Mucosa of rectum (tissue), 2 donors: ENCODE data around the gene TIPARP.

Experiments
- H3K27ac ChIP-seq, 2 donors: one replicate each; pipeline ENCODE4 v1.7.0; 2013; ENCODE audit warnings: inconsistent platforms in 2 of 2, low read depth in 2 of 2, low read length in 2 of 2
- H3K27me3 ChIP-seq, 2 donors: one replicate each; pipeline ENCODE4 v1.7.0; 2013; ENCODE audit warnings: low read length in 2 of 2; ENCODE audit not compliant: control insufficient read depth in 2 of 2, insufficient read depth in 2 of 2
- H3K36me3 ChIP-seq, 2 donors: one replicate each; pipeline ENCODE4 v1.7.0; 2013; ENCODE audit warnings: low read length in 2 of 2; ENCODE audit not compliant: control insufficient read depth in 2 of 2, insufficient read depth in 2 of 2
- H3K4me1 ChIP-seq, 2 donors: one replicate each; pipeline ENCODE4 v1.7.0; 2013; ENCODE audit warnings: low read length in 2 of 2, mild to moderate bottlenecking in 1 of 2; ENCODE audit not compliant: control insufficient read depth in 2 of 2, insufficient read depth in 2 of 2
- H3K4me3 ChIP-seq, 2 donors: one replicate each; pipeline ENCODE4 v1.7.0; 2013; ENCODE audit warnings: low read length in 2 of 2
- H3K9ac ChIP-seq, 2 donors: one replicate each; pipeline ENCODE4 v1.7.0; 2013; ENCODE audit warnings: low read length in 2 of 2, low read depth in 1 of 2, mild to moderate bottlenecking in 1 of 2
- H3K9me3 ChIP-seq, 2 donors: one replicate each; pipeline ENCODE4 v1.7.0; 2013; ENCODE audit warnings: low read length in 2 of 2; ENCODE audit not compliant: control insufficient read depth in 2 of 2
- donor health status: healthy.
- donor health status: Normal muscosa, but diverticular disease.

TIPARP gene

DNA sequence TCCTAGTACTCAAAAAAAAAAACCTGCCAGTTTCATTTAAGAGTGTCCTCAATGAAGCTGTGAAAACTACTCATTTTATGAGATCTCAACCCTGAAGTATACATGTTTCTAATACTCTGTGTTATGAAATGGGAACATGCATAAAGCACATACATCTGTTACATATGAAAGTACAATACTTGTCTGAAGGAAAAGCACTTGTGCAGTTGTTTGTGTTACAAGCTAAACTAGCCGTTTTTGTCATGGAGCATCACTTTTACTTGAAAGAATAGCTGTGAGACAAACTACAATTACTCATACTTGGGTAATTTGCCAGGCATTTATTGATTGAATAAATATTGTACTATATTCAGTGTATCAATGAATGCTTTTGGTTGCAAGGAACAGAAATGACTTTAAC, 72.7 kb downstream of the TIPARP start:
- Histone ChIP-seq H3K27me3 (no peaks in the 10 kb centered on the region), H3K9me3 (peaks cover 0 to 2% of the 10 kb centered on the region in 2 donors), H3K4me1 (peaks cover 0 to 2% of the 10 kb centered on the region in 2 donors), H3K27ac (no peak overlapping the region), H3K9ac (no peak overlapping the region), H3K4me3 (no peak overlapping the region), H3K36me3 (no peaks in the 10 kb centered on the region)

DNA sequence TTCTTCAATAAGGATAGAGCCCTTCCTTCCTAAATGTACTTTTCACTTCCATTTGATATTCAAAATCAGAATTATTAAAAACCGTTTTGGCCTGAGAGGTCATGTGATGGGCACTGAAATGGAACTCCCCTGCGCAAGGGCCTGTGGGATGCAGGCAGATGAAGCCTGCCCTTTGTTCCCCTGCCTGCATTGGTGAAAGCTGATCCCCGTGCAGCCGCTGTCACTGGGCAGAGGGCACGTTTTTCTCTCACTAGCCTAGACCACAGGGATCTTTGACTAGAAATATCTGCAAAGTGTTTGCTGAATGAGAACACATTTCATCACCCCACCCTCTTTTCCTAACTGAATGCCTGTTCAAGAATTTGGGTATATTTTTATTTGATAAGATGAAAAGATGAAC, 74.9 kb downstream of the TIPARP start:
- Histone ChIP-seq H3K4me3 (no peak overlapping the region), H3K9me3 (peaks cover 0 to 2% of the 10 kb centered on the region in 2 donors), H3K9ac (no peak overlapping the region), H3K4me1 (peaks cover 0 to 2% of the 10 kb centered on the region in 2 donors), H3K27ac (no peak overlapping the region), H3K36me3 (no peaks in the 10 kb centered on the region), H3K27me3 (no peaks in the 10 kb centered on the region)

DNA sequence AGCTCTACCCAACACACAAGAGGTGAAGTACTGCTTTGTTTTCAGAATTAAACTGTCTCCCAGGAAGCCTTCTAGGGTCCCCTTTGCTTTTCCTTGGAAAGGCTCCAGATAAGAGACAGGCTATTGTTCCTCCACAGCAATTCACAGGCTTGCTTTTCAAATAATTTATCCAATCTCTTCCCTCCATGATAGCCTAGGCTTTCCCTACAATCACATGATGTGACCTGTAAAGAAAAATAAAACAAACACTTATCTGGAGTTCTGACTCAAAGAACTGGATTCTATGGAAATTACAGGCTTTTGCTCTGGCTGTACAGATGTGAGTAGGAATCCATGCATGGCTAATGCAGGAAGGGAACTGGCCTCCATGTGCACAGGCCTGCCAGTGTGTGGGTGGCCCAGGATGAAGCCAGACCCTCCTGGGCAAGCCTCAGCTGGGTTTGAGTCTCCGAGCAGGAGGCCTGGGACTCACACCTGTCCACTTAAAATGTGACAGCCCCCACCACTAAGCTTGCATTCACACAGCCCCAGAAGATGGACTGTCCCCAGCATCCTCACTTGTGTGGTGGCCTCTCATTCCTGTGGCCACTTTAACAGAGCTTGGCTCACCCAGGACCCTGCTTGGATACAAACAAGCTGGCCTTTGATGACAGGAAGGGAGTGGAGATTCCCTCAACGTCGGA, 75.9 kb downstream of the TIPARP start:
- Histone ChIP-seq H3K27ac (no peak overlapping the region), H3K4me1 (peaks cover 0 to 2% of the 10 kb centered on the region in 2 donors), H3K27me3 (no peaks in the 10 kb centered on the region), H3K36me3 (no peaks in the 10 kb centered on the region), H3K9me3 (peaks cover 0 to 2% of the 10 kb centered on the region in 2 donors), H3K4me3 (no peak overlapping the region), H3K9ac (no peak overlapping the region)

DNA sequence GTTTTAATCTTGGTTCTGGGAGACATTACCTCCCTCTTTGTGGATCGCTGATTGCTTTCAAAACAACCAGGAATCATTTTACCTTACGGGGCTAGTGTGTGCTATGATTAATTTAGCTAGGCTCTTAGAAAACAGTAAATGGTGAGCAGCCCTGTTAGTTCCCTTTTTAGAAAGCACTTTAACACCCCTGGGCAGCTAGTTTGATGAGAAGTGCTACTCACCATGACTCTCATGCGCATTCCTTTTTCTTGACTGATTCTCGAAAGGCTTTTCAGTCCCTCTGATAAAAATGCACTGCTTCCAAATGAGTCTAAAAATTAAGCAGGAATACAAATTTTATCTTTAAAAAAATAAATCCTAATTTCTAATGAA, 76.5 kb downstream of the TIPARP start:
- no peak overlapping the region for H3K27ac ChIP-seq
- no peaks in the 10 kb centered on the region for H3K36me3 ChIP-seq
- H3K9ac ChIP-seq = no peak overlapping the region

DNA sequence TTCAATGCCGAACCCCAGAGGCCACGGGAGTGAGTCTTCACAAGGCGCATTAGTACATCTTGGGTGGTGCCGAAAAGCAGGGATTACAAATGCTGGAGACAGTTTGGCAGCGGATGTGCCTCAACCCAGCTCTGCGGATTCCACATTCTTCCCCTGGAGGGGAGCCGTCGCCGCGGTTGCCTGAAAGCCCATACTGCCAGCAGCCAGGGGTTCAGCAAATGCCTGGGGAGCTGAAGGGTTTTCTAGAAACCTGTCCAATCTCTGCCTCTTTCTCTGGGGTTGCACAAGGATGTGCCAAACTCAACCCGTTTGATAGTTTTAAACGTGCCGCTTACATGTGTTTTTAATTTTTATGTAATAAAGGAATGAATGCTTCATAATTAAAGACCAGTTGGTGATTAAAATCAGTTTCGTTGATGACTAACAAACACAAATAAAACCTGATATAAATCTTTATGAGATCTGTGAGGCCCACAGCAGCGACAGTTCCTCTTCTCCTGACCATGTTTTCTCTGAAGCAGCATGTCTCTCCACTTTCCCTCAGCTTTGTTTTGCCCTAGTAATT, 77.2 kb downstream of the TIPARP start:
- Histone ChIP-seq H3K9ac (no peak overlapping the region), H3K36me3 (no peaks in the 10 kb centered on the region), H3K27me3 (no peaks in the 10 kb centered on the region), H3K4me1 (peaks cover 0 to 2% of the 10 kb centered on the region in 2 donors), H3K4me3 (no peak overlapping the region), H3K9me3 (peaks cover 0 to 2% of the 10 kb centered on the region in 2 donors), H3K27ac (no peak overlapping the region)

More for the DNA sequence above, 76.5 kb downstream of the TIPARP start:
- Histone ChIP-seq H3K4me3 (no peak overlapping the region), H3K27me3 (no peaks in the 10 kb centered on the region), H3K9me3 (peaks cover 0 to 2% of the 10 kb centered on the region in 2 donors), H3K4me1 (peaks cover 0 to 2% of the 10 kb centered on the region in 2 donors)
